HCT116 (cell line): ENCODE data around the gene ZNF121. TPM values are rescaled to one million over a fixed set of nuclear protein-coding genes. Genes with fewer than 3 reads are reported as not detected.

Experiments
- ATAC-seq: fragments of 200-7000 bp; cut with Tn5 transposase; 2 replicates; pipeline ENCODE4 v1.9.1; 2020; ENCODE audit warnings: mild to moderate bottlenecking, moderate library complexity
- BruUV-seq: library from RNA; stranded (reverse); fragments of 400-500 nt; replicated peaks from 2 replicates; lab custom pipeline; 2021; lab: Mats Ljungman, UMichigan
- CTCF ChIA-PET: fragments of 300-600 bp; sonication (Branson Sonifier 250); formaldehyde crosslinking; loops from one replicate; lab custom pipeline; 2021; ENCODE audit warnings: antibody characterized with exemption; lab: Charles Lee
- POLR2A ChIA-PET: fragments of 300-600, 350-600 bp; sonication (Branson Sonifier 250); formaldehyde crosslinking; loops from one replicate; lab custom pipeline; 2021; ENCODE audit warnings: antibody characterized with exemption; lab: Charles Lee
- RAD21 ChIA-PET, 2 experiments: fragments of 300-600 bp; sonication (Branson Sonifier 250); formaldehyde crosslinking; loops; one replicate each; lab custom pipeline; 2023; ENCODE audit warnings: low total read pairs in 2 of 2; ENCODE audit not compliant: uncharacterized antibody in 2 of 2, unreplicated experiment in 2 of 2, low non-redundant PET in 1 of 2; lab: Charles Lee
- DNase-seq: peaks from one replicate; pipeline ENCODE4 v3.0.0-alpha.2; 2010; ENCODE audit warnings: low read depth, low spot score
- H2AFZ ChIP-seq: fragments of 200-600 bp; shearing (Covaris generic), sonication (generic); 2 replicates; pipeline ENCODE4 v1.6.1; 2017; ENCODE audit warnings: low read depth, mixed run types, mixed read lengths, antibody characterized with exemption, low read length; ENCODE audit not compliant: poor library complexity, severe bottlenecking
- H3K27ac ChIP-seq: 2 replicates; pipeline ENCODE4 v1.5.1; 2012; ENCODE audit warnings: low read depth, low read length
- H3K27me3 ChIP-seq: fragments of 200-600 bp; sonication (generic); 2 replicates; pipeline ENCODE4 v1.6.1; 2016; ENCODE audit warnings: mixed run types, low read length, mixed read lengths; ENCODE audit not compliant: insufficient read depth
- H3K36me3 ChIP-seq, 2 experiments: fragments of 200-500 bp in 1 of 2; fragments of 200-600 bp in 1 of 2; sonication (Bioruptor generic) in 1 of 2; sonication (generic) in 1 of 2; 2 replicates each; pipeline versions ENCODE4 v1.5.1 to v1.6.1; 2014 to 2016; ENCODE audit warnings: low read length in 2 of 2, inconsistent platforms in 1 of 2, mixed read lengths in 1 of 2, mixed run types in 1 of 2; ENCODE audit not compliant: insufficient read depth in 2 of 2, control insufficient read depth in 1 of 2
- H3K4me1 ChIP-seq, 2 experiments: fragments of 200-600 bp in 1 of 2; sonication (generic) in 1 of 2; 2 replicates each; pipeline versions ENCODE4 v1.5.1 to v1.6.1; 2012 to 2017; ENCODE audit warnings: low read length in 2 of 2, inconsistent platforms in 1 of 2, mild to moderate bottlenecking in 1 of 2, mixed read lengths in 1 of 2, mixed run types in 1 of 2, moderate library complexity in 1 of 2; ENCODE audit not compliant: insufficient read depth in 2 of 2, control insufficient read depth in 1 of 2
- H3K4me2 ChIP-seq: fragments of 200-600 bp; sonication (generic); 2 replicates; pipeline ENCODE4 v1.6.1; 2017; ENCODE audit warnings: mixed run types, low read length, mixed read lengths
- H3K4me3 ChIP-seq, 2 experiments: fragments of 200-600 bp in 1 of 2; sonication (generic) in 1 of 2; replicated peaks in 1 of 2; 2 replicates each; pipeline ENCODE4 v1.5.1; 2011 to 2016; ENCODE audit warnings: low read length in 2 of 2, control low read depth in 1 of 2, low read depth in 1 of 2, mild to moderate bottlenecking in 1 of 2, mixed read lengths in 1 of 2, mixed run types in 1 of 2
- H3K79me2 ChIP-seq: fragments of 200-600 bp; sonication (generic); 2 replicates; pipeline ENCODE4 v1.6.1; 2017; ENCODE audit warnings: mild to moderate bottlenecking, mixed run types, low read length, moderate library complexity, mixed read lengths; ENCODE audit not compliant: insufficient read depth
- H3K9ac ChIP-seq: fragments of 200-600 bp; sonication (generic); 2 replicates; pipeline ENCODE4 v1.6.1; 2016; ENCODE audit warnings: low read length, mixed read lengths
- H3K9me2 ChIP-seq: fragments of 200-600 bp; sonication (generic), shearing (Covaris generic); 2 replicates; pipeline ENCODE4 v1.6.1; 2017; ENCODE audit warnings: mixed run types, mild to moderate bottlenecking, moderate library complexity; ENCODE audit not compliant: insufficient read depth
- H3K9me3 ChIP-seq, 2 experiments: fragments of 200-500 bp in 1 of 2; fragments of 200-600 bp in 1 of 2; sonication (Bioruptor generic) in 1 of 2; sonication (generic) in 1 of 2; 2 replicates each; pipeline ENCODE4 v1.6.1; 2014 to 2017; ENCODE audit warnings: low read length in 2 of 2, mixed read lengths in 2 of 2, inconsistent platforms in 1 of 2, low read depth in 1 of 2, mild to moderate bottlenecking in 1 of 2, mixed run types in 1 of 2, moderate library complexity in 1 of 2; ENCODE audit not compliant: control insufficient read depth in 1 of 2, insufficient read depth in 1 of 2
- H4K20me1 ChIP-seq: fragments of 200-600 bp; sonication (generic), shearing (Covaris generic); 2 replicates; pipeline ENCODE4 v1.6.1; 2017; ENCODE audit warnings: mixed run types, mild to moderate bottlenecking, moderate library complexity; ENCODE audit not compliant: insufficient read depth
- ATF3 ChIP-seq: IDR thresholded peaks from 2 replicates; pipeline ENCODE4 v1.6.1; 2012
- CEBPB ChIP-seq: IDR thresholded peaks from 2 replicates; pipeline ENCODE4 v1.6.1; 2012; ENCODE audit warnings: low read depth
- CTCF ChIP-seq, 3 experiments: fragments of 200-600 bp in 1 of 3; sonication (generic) in 1 of 3; IDR thresholded peaks in 2 of 3; conservative IDR thresholded peaks in 1 of 3; 2 replicates each; pipeline ENCODE4 v1.5.1; 2012 to 2017; ENCODE audit warnings: low read depth in 2 of 3, low read length in 2 of 3, antibody characterized with exemption in 1 of 3, borderline replicate concordance in 1 of 3, control low read depth in 1 of 3, mild to moderate bottlenecking in 1 of 3, mixed read lengths in 1 of 3, mixed run types in 1 of 3, moderate library complexity in 1 of 3; ENCODE audit not compliant: insufficient read depth in 1 of 3
- EGR1 ChIP-seq: IDR thresholded peaks from 2 replicates; pipeline ENCODE4 v1.6.1; 2012; ENCODE audit warnings: low read depth
- EZH2phosphoT487 ChIP-seq: fragments of 200-600 bp; IDR thresholded peaks from 2 replicates; pipeline ENCODE4 v1.6.1; 2018; ENCODE audit warnings: antibody characterized with exemption, borderline replicate concordance
- FOSL1 ChIP-seq: IDR thresholded peaks from 2 replicates; pipeline ENCODE4 v1.6.1; 2012; ENCODE audit warnings: low read depth
- MAX ChIP-seq: IDR thresholded peaks from 2 replicates; pipeline ENCODE4 v1.6.1; 2012
- POLR2A ChIP-seq: IDR thresholded peaks from 2 replicates; pipeline ENCODE4 v1.7.0; 2011; ENCODE audit warnings: borderline replicate concordance; ENCODE audit not compliant: insufficient read depth, insufficient read length; ENCODE audit errors: extremely low read depth
- RAD21 ChIP-seq: IDR thresholded peaks from 2 replicates; pipeline ENCODE4 v1.6.1; 2012; ENCODE audit warnings: low read depth, mild to moderate bottlenecking
- SP1 ChIP-seq: IDR thresholded peaks from 2 replicates; pipeline ENCODE4 v1.6.1; 2012; ENCODE audit warnings: low read depth
- TCF7L2 ChIP-seq: IDR thresholded peaks from 2 replicates; pipeline ENCODE4 v1.7.0; 2011; ENCODE audit warnings: borderline replicate concordance, inconsistent platforms; ENCODE audit not compliant: insufficient read depth, insufficient read length; ENCODE audit errors: extremely low read depth
- ZBTB33 ChIP-seq: IDR thresholded peaks from 2 replicates; pipeline ENCODE4 v1.6.1; 2011; ENCODE audit warnings: mild to moderate bottlenecking, low read length, moderate library complexity; ENCODE audit not compliant: insufficient replicate concordance; ENCODE audit errors: extremely low read depth
- ZNF274 ChIP-seq: fragments of 200-500 bp; sonication (Bioruptor generic); IDR thresholded peaks from 2 replicates; pipeline ENCODE4 v1.6.1; 2014; ENCODE audit warnings: mild to moderate bottlenecking, low read depth, low read length, inconsistent platforms
- intact Hi-C: fragments of 100-400 bp; cut with micrococcal nuclease; formaldehyde crosslinking; loops from 2 replicates; pipeline ENCODE4 v1.10.0; 2022
- total RNA-seq: library from RNA; stranded (reverse); gene quantifications from one replicate; pipeline ENCODE4 v1.2.1, GENCODE V29; 2021; ENCODE audit not compliant: unreplicated experiment

The ZNF121 gene
- total RNA-seq, 1 experiment from 2014 or later, result 80.9 TPM

GRCh38 chr19:9610484-9611113, 26.3 kb upstream of the ZNF121 start:
- Histone ChIP-seq H3K4me1 (no peaks in the 10 kb centered on the region), H3K4me3 (no peak overlapping the region), H3K9ac (no peak overlapping the region)
- RAD21 ChIA-PET, result no interaction called here
- intact Hi-C loops, result no loop called here
- TF ChIP-seq SP1 (no peak), ZNF274 (peak; percentile 39; the same call in 1 of the 2 replicates), CEBPB (no peak)
- TF ChIP-seq, all 23 proteins: peak for 1
- Histone ChIP-seq H3K27ac (no peak overlapping the region), H4K20me1 (no peaks in the 10 kb centered on the region), H3K4me2 (no peak overlapping the region), H2AFZ (no peak overlapping the region), H3K9me2 (no peaks in the 10 kb centered on the region), H3K36me3 (peaks cover 40 to 59% of the 10 kb centered on the region in 2 experiments), H3K79me2 (no peaks in the 10 kb centered on the region), H3K9me3 (peaks cover 10 to 26% of the 10 kb centered on the region in 2 experiments; a peak in 3 of 4 replicates), H3K27me3 (no peaks in the 10 kb centered on the region)
- ChIA-PET POLR2A (no interaction called here), CTCF (no interaction called here)
- DNase-seq (no peak), ATAC-seq (no peak)
- BruUV-seq, result TSS peak; percentile 26

GRCh38 chr19:9608912-9609311, 24.6 kb upstream of the ZNF121 start:
- RAD21 ChIA-PET, result no interaction called here
- Histone ChIP-seq H3K9me2 (no peaks in the 10 kb centered on the region), H4K20me1 (no peaks in the 10 kb centered on the region), H3K9ac (no peak overlapping the region), H3K9me3 (peaks cover 10 to 26% of the 10 kb centered on the region in 2 experiments; a peak in 3 of 4 replicates), H3K79me2 (no peaks in the 10 kb centered on the region), H3K27me3 (no peaks in the 10 kb centered on the region), H3K4me2 (no peak overlapping the region), H3K36me3 (peaks cover 27 to 44% of the 10 kb centered on the region in 2 experiments), H3K4me3 (no peak overlapping the region), H3K4me1 (no peaks in the 10 kb centered on the region), H2AFZ (no peak overlapping the region), H3K27ac (no peak overlapping the region)
- intact Hi-C loops, result loop anchor here (10.0 kb wide), 1 partner anchor 606 kb away; no protein-coding TSS in a partner anchor
- ATAC-seq (no peak), DNase-seq (no peak)
- no peak for TF ChIP-seq EZH2phosphoT487
- TF ChIP-seq CTCF (IDR thresholded peaks at IDR 0.05 in 2 of 3, conservative IDR thresholded peaks at IDR 0.05 in 1 of 3; ENCODE audit: borderline replicate concordance in 1 of 3, insufficient read depth in 1 of 3, low read depth in 2 of 3, low read length in 2 of 3), result no peak
- TF ChIP-seq MAX, result no peak
- TF ChIP-seq ZBTB33, result no peak
- TF ChIP-seq FOSL1, result no peak
- no peak for TF ChIP-seq RAD21
- no peak for TF ChIP-seq ZNF274
- no peak for TF ChIP-seq TCF7L2
- TF ChIP-seq ATF3, result no peak
- TF ChIP-seq CEBPB, result no peak
- no peak for TF ChIP-seq EGR1
- TF ChIP-seq POLR2A, result no peak
- POLR2A ChIA-PET, result no interaction called here
- BruUV-seq, result no TSS peak
- CTCF ChIA-PET, result no interaction called here
